Ishikawa (cell line): ENCODE results near the gene TTC39A.

ENCODE experiments used
- EGR1 ChIP-seq: IDR thresholded peaks from 2 replicates; pipeline ENCODE4 v1.6.1; 2012
- TCF12 ChIP-seq: IDR thresholded peaks from 2 replicates; pipeline ENCODE4 v1.6.1; 2012; ENCODE audit warnings: low read depth
- USF1 ChIP-seq: IDR thresholded peaks from 2 replicates; pipeline ENCODE4 v1.6.1; 2012

- TF ChIP-seq USF1 (no peak), TCF12 (no peak), EGR1 (no peak)
Observed at GRCh38 chr1:51308636-51309035, 21.7 kb downstream of the TTC39A start.
